Keratinocyte (primary cell): ENCODE data around the gene MBNL2.

Experiments
- EZH2 ChIP-seq: IDR thresholded peaks from one replicate; pipeline ENCODE4 v1.6.1; 2012; ENCODE audit warnings: inconsistent platforms, mild to moderate bottlenecking, low read length, moderate library complexity
- TF ChIP-seq, protein P1 (sequence below), 3 experiments: IDR thresholded peaks in 1 of 3; conservative IDR thresholded peaks in 1 of 3; optimal IDR thresholded peaks in 1 of 3; 2 replicates in 2 of 3; 3 replicates in 1 of 3; pipeline versions ENCODE3 to v1.5.1; 2011; ENCODE audit warnings: low read length in 3 of 3, mild to moderate bottlenecking in 3 of 3, moderate library complexity in 2 of 3, control low read depth in 1 of 3, inconsistent platforms in 1 of 3; ENCODE audit not compliant: insufficient read depth in 2 of 3; ENCODE audit errors: extremely low read depth in 1 of 3

- TF ChIP-seq, protein P1, sequence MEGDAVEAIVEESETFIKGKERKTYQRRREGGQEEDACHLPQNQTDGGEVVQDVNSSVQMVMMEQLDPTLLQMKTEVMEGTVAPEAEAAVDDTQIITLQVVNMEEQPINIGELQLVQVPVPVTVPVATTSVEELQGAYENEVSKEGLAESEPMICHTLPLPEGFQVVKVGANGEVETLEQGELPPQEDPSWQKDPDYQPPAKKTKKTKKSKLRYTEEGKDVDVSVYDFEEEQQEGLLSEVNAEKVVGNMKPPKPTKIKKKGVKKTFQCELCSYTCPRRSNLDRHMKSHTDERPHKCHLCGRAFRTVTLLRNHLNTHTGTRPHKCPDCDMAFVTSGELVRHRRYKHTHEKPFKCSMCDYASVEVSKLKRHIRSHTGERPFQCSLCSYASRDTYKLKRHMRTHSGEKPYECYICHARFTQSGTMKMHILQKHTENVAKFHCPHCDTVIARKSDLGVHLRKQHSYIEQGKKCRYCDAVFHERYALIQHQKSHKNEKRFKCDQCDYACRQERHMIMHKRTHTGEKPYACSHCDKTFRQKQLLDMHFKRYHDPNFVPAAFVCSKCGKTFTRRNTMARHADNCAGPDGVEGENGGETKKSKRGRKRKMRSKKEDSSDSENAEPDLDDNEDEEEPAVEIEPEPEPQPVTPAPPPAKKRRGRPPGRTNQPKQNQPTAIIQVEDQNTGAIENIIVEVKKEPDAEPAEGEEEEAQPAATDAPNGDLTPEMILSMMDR (optimal IDR thresholded peaks at IDR 0.05 in 1 of 3, IDR thresholded peaks at IDR 0.05 in 1 of 3, conservative IDR thresholded peaks at IDR 0.05 in 1 of 3; ENCODE audit: extremely low read depth in 1 of 3, insufficient read depth in 2 of 3, low read length in 3 of 3), result no peak
- TF ChIP-seq EZH2, result no peak
Observed at GRCh38 chr13:97373787-97374186, 151.7 kb downstream of the MBNL2 start.
